Kidney epithelial cell (primary cell): ENCODE results near the gene C6orf132. TPM values are rescaled to one million over a fixed set of nuclear protein-coding genes. Genes with fewer than 3 reads are reported as not detected.

Source experiments
- DNase-seq: peaks from one replicate; pipeline ENCODE4 v3.0.0-alpha.2; 2010; ENCODE audit warnings: low read depth
- H3K27me3 ChIP-seq: 2 replicates; pipeline ENCODE4 v1.6.0; 2011; ENCODE audit warnings: low read length; ENCODE audit not compliant: control insufficient read depth, insufficient read depth
- H3K36me3 ChIP-seq: 2 replicates; pipeline ENCODE4 v1.5.1; 2011; ENCODE audit warnings: low read length; ENCODE audit not compliant: control insufficient read depth, insufficient read depth
- H3K4me3 ChIP-seq: 2 replicates; pipeline ENCODE4 v1.5.1; 2011; ENCODE audit warnings: low read depth, mild to moderate bottlenecking, control low read depth, low read length
- total RNA-seq: library from RNA; depleted of rRNA; stranded (reverse); fragments of >200 nt; gene quantifications from 2 replicates; pipeline ENCODE4 v1.2.3, GENCODE V29; 2015
- TF ChIP-seq, protein P1 (sequence below): IDR thresholded peaks from 2 replicates; pipeline ENCODE4 v1.5.1; 2011; ENCODE audit warnings: mild to moderate bottlenecking, moderate library complexity, low read length, control low read depth, inconsistent platforms; ENCODE audit not compliant: insufficient read depth, poor library complexity, severe bottlenecking

C6orf132 gene
- total RNA-seq, 1 donor from 2014 or later, result 18.9 TPM

DNA sequence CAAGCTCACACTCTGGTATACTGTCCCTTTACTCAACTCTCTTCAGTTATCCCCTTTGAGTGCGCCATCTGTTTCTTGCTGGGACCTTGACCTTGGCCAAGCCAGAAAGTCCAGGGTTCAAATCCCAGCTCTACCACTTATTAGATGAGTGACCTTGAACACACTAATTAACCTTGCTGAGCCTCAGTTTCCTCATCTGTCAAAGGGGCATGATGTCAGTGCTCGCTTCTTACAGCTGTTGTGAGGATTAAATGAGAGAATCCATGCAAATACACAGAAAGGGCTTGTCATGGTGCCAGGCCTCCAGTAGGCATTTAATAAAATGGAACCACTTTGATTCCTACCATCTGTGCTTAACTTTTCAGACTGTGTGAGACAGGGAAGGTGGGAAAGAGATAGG is 34.3 kb downstream of the C6orf132 start:
- DNase-seq, result no peak
- TF ChIP-seq, protein P1, sequence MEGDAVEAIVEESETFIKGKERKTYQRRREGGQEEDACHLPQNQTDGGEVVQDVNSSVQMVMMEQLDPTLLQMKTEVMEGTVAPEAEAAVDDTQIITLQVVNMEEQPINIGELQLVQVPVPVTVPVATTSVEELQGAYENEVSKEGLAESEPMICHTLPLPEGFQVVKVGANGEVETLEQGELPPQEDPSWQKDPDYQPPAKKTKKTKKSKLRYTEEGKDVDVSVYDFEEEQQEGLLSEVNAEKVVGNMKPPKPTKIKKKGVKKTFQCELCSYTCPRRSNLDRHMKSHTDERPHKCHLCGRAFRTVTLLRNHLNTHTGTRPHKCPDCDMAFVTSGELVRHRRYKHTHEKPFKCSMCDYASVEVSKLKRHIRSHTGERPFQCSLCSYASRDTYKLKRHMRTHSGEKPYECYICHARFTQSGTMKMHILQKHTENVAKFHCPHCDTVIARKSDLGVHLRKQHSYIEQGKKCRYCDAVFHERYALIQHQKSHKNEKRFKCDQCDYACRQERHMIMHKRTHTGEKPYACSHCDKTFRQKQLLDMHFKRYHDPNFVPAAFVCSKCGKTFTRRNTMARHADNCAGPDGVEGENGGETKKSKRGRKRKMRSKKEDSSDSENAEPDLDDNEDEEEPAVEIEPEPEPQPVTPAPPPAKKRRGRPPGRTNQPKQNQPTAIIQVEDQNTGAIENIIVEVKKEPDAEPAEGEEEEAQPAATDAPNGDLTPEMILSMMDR, result no peak
- no peaks in the 10 kb centered on the region for H3K27me3 ChIP-seq
- H3K4me3 ChIP-seq, result no peak overlapping the region
- no peaks in the 10 kb centered on the region for H3K36me3 ChIP-seq

DNA sequence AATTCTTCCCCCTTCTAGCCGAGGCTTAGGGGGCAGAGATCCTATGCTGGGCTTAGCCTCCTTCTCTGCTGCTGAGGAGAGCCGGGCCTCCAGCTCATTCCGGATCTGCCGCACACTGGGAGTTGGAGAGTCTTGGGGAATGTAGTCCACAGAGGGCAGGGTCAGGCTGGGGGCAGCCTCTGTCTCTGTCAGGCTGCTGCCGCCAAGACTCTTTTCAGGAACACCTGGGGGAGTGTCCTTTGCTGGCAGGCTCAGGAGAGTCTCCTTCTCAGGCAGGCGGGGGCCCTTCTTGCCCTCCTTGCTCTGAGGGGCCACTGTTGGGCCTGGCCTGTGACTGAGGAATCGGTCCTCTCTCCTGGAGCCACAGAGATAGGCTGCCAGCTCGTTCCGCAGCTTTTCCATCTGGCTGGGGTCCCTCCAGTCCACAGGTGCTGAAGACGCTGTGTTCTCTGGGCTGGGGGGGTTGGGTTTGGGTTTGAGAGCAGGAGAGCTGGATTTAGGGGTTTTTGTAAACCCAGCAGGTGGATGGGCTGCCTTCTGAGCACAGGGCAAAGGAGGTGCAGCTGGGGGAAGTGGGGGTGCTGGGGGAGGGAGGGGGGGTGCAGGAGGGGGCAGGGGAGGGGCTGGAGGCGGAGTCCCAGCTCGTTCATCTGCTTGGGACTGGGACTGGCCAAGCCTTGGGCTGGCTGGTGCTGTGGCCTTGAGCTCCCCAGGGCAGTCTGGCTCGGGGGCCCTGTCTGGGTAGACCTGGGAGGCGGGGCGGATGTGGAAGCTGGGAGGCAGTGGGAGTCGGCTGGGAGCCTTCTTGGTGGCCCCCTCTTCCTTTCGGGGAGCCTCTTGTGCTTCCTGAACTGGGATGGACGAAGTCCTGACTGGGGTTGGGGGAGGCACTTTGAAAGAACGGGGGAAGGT is 36.1 kb downstream of the C6orf132 start:
- H3K4me3 ChIP-seq, result no peak overlapping the region
- DNase-seq, result no peak
- H3K27me3 ChIP-seq, result no peaks in the 10 kb centered on the region
- no peaks in the 10 kb centered on the region for H3K36me3 ChIP-seq
- TF ChIP-seq, protein P1, result no peak

DNA sequence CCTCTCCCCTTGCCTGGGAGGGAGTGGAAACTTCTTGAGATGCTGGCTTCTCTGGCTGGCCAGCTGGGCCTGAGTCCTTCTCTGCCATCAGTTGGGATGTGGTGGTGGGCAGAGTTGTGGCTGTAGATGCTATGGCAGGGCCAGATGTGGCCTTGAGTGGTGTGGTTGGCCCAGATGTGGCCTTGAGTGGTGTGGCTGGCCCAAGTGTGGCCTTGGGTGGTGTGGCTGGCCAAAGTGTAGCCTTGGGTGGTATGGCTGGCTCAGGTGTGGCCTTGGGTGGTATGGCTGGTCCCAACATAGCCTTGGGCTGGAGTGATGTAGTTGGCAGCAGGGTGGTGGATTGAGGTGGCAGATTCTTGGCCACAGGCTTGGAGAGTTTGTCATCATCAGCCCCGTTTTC is 36.7 kb downstream of the C6orf132 start:
- H3K27me3 ChIP-seq, result no peaks in the 10 kb centered on the region
- TF ChIP-seq, protein P1, result no peak
- no peak for DNase-seq
- no peaks in the 10 kb centered on the region for H3K36me3 ChIP-seq
- H3K4me3 ChIP-seq, result no peak overlapping the region

DNA sequence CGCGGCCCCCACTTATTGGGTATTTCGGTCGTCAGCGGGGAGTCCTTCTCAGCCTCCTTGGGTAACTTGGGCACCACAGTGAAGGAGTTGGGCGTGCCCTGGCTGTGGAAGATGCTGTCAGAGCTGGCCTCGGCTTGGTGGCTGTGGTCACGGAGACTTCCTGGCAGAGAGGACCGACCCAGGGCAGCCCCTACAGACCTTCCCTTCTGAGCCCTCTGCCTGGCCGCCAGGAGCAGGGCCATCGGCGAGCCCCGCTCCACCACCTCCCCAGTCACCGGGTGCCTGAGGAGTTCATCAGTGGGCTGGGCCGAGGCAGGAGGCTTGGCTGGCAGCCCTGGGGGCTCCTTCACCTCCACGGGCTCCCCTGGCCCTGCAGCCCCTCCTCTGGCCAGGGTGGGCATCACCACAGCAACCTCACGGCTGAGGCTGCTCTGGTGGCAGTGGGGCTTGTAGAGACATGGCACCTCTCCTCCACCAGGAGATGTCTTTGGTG is 37.2 kb downstream of the C6orf132 start:
- TF ChIP-seq, protein P1, result no peak
- DNase-seq, result no peak
- no peak overlapping the region for H3K4me3 ChIP-seq
- H3K36me3 ChIP-seq, result no peaks in the 10 kb centered on the region
- H3K27me3 ChIP-seq, result no peaks in the 10 kb centered on the region

DNA sequence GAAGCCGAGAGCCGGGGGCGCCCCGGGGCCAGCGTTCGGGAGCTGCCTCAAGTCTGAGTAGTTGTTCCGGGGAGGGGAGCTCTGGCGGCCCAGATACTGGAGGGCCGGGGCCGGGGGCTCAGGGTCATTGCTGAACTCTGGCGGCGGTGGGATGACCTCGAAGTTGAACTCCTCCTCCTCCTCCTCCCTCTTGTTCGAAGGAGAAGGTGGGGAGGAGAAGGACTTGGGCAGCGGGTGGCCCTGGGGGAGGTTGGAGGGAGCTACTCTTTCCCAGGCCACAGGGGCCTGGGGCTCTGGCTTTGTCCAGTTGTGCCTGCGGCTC is 37.7 kb downstream of the C6orf132 start:
- TF ChIP-seq, protein P1, result no peak
- no peak for DNase-seq
- Histone ChIP-seq H3K4me3 (no peak overlapping the region), H3K36me3 (no peaks in the 10 kb centered on the region), H3K27me3 (no peaks in the 10 kb centered on the region)
